ENCODE measurements around the gene ERVK3-1. TPM values are rescaled to one million over a fixed set of nuclear protein-coding genes. Genes with fewer than 3 reads are reported as not detected.
A peak's percentile ranks its signal among the peaks of the same experiment; 100 is the strongest.

ERVK3-1 gene
- total RNA-seq, 1 experiment from 2014 or later = 61.3 TPM

GRCh38 chr19:58318297-58318696 is 13.1 kb downstream of the ERVK3-1 start:
- POLR2A ChIA-PET = interaction anchor here (0.6 kb wide), 1 partner anchor 256 kb away, joined by 4 read pairs; no protein-coding TSS in a partner anchor
- peaks cover 10% of the 10 kb centered on the region for H3K9me3 Mint-ChIP-seq (ENCODE audit: unreplicated experiment)
- H3K4me1 Mint-ChIP-seq (ENCODE audit: low read depth, unreplicated experiment) = no peaks in the 10 kb centered on the region
- Histone ChIP-seq H3K4me1 (no peaks in the 10 kb centered on the region), H3K9me3 (no peaks in the 10 kb centered on the region), H3K27me3 (replicated peaks; ENCODE audit: control insufficient read depth, insufficient read depth, low read length) (no peaks in the 10 kb centered on the region), H3K4me3 (ENCODE audit: low read depth, low read length) (no peak overlapping the region), H3K36me3 (ENCODE audit: control insufficient read depth, insufficient read depth, low read length) (peaks cover 2% of the 10 kb centered on the region; the same call in 1 of the 2 replicates)
- DNase-seq = no peak
- no peak overlapping the region for H3K4me3 Mint-ChIP-seq (ENCODE audit: unreplicated experiment)
- H3K36me3 Mint-ChIP-seq (ENCODE audit: insufficient read depth, unreplicated experiment) = peaks cover 31% of the 10 kb centered on the region
- H3K27me3 Mint-ChIP-seq (ENCODE audit: insufficient read depth, unreplicated experiment) = no peaks in the 10 kb centered on the region
- no peak for TF ChIP-seq CTCF (IDR thresholded peaks at IDR 0.05; ENCODE audit: insufficient read depth in 1 of 2, low read depth in 1 of 2, low read length in 1 of 2, severe bottlenecking in 1 of 2, unreplicated experiment in 1 of 2)
- H3K27ac Mint-ChIP-seq (ENCODE audit: unreplicated experiment) = no peak overlapping the region
- BruUV-seq (replicated peaks) = no TSS peak
- intact Hi-C loops (cut with micrococcal nuclease; ENCODE audit: unreplicated experiment) = no loop called here
- CTCF ChIA-PET = no interaction called here

- intact Hi-C loops (cut with micrococcal nuclease; ENCODE audit: unreplicated experiment) = no loop called here
- Histone ChIP-seq H3K9me3 (no peaks in the 10 kb centered on the region), H3K27me3 (replicated peaks; ENCODE audit: control insufficient read depth, insufficient read depth, low read length) (no peaks in the 10 kb centered on the region), H3K4me3 (ENCODE audit: low read depth, low read length) (no peak overlapping the region), H3K36me3 (ENCODE audit: control insufficient read depth, insufficient read depth, low read length) (no peaks in the 10 kb centered on the region), H3K4me1 (no peaks in the 10 kb centered on the region)
- peaks cover 22% of the 10 kb centered on the region for H3K36me3 Mint-ChIP-seq (ENCODE audit: insufficient read depth, unreplicated experiment)
- ChIA-PET CTCF (no interaction called here), POLR2A (interaction anchor here (0.6 kb wide), 1 partner anchor 255 kb away, joined by 4 read pairs; no protein-coding TSS in a partner anchor)
- H3K27me3 Mint-ChIP-seq (ENCODE audit: insufficient read depth, unreplicated experiment) = no peaks in the 10 kb centered on the region
- no peak overlapping the region for H3K27ac Mint-ChIP-seq (ENCODE audit: unreplicated experiment)
- H3K4me3 Mint-ChIP-seq (ENCODE audit: unreplicated experiment) = no peak overlapping the region
- no peaks in the 10 kb centered on the region for H3K4me1 Mint-ChIP-seq (ENCODE audit: low read depth, unreplicated experiment)
- TF ChIP-seq CTCF (IDR thresholded peaks at IDR 0.05; ENCODE audit: insufficient read depth in 1 of 2, low read depth in 1 of 2, low read length in 1 of 2, severe bottlenecking in 1 of 2, unreplicated experiment in 1 of 2) = no peak
- no peak for DNase-seq
- H3K9me3 Mint-ChIP-seq (ENCODE audit: unreplicated experiment) = peaks cover 10% of the 10 kb centered on the region
- BruUV-seq (replicated peaks) = no TSS peak
Measured at GRCh38 chr19:58319241-58319640, 14.1 kb downstream of the ERVK3-1 start.

GRCh38 chr19:58325311-58326022 is 20.3 kb downstream of the ERVK3-1 start:
- Mint-ChIP-seq H3K9me3 (ENCODE audit: unreplicated experiment) (no peaks in the 10 kb centered on the region), H3K27me3 (ENCODE audit: insufficient read depth, unreplicated experiment) (no peaks in the 10 kb centered on the region), H3K36me3 (ENCODE audit: insufficient read depth, unreplicated experiment) (no peaks in the 10 kb centered on the region), H3K4me1 (ENCODE audit: low read depth, unreplicated experiment) (peaks cover 5% of the 10 kb centered on the region), H3K4me3 (ENCODE audit: unreplicated experiment) (no peak overlapping the region), H3K27ac (ENCODE audit: unreplicated experiment) (no peak overlapping the region)
- ChIA-PET CTCF (no interaction called here), POLR2A (no interaction called here)
- no TSS peak for BruUV-seq (replicated peaks)
- H3K9me3 ChIP-seq = no peaks in the 10 kb centered on the region
- H3K4me1 ChIP-seq = peaks cover 4% of the 10 kb centered on the region; the same call in 1 of the 2 replicates
- H3K36me3 ChIP-seq (ENCODE audit: control insufficient read depth, insufficient read depth, low read length) = no peaks in the 10 kb centered on the region
- intact Hi-C loops (cut with micrococcal nuclease; ENCODE audit: unreplicated experiment) = loop anchor here (1.0 to 2.0 kb wide), 3 partner anchors 20 to 47 kb away; partner anchors contain the start of genes ERVK3-1 and ZNF8
- H3K27me3 ChIP-seq (replicated peaks; ENCODE audit: control insufficient read depth, insufficient read depth, low read length) = no peaks in the 10 kb centered on the region
- TF ChIP-seq CTCF (IDR thresholded peaks at IDR 0.05; ENCODE audit: insufficient read depth in 1 of 2, low read depth in 1 of 2, low read length in 1 of 2, severe bottlenecking in 1 of 2, unreplicated experiment in 1 of 2) = no peak
- DNase-seq = no peak
- H3K4me3 ChIP-seq (ENCODE audit: low read depth, low read length) = peak overlapping the region; percentile 79
